HEK293 (cell line): ENCODE data around the gene URM1.
A peak's percentile ranks its signal among the peaks of the same experiment; 100 is the strongest.

Source experiments
- CTCF ChIP-seq: fragments of 450-650 bp; formaldehyde crosslinking; IDR thresholded peaks from 2 replicates; pipeline ENCODE4 v1.5.1; 2016; ENCODE audit warnings: missing biosample characterization, missing genetic modification characterization
- KLF7 ChIP-seq: fragments of 450-650 bp; formaldehyde crosslinking; IDR thresholded peaks from 2 replicates; pipeline ENCODE4 v1.5.1; 2016; ENCODE audit warnings: missing biosample characterization, missing genetic modification characterization, borderline replicate concordance
- PRDM2 ChIP-seq: fragments of 450-650 bp; formaldehyde crosslinking; IDR thresholded peaks from 2 replicates; pipeline ENCODE4 v1.5.1; 2016; ENCODE audit warnings: missing biosample characterization, missing genetic modification characterization, borderline replicate concordance
- REST ChIP-seq: fragments of 450-650 bp; formaldehyde crosslinking; IDR thresholded peaks from 2 replicates; pipeline ENCODE4 v1.5.1; 2016; ENCODE audit warnings: missing biosample characterization, missing genetic modification characterization
- SALL2 ChIP-seq: fragments of 450-650 bp; formaldehyde crosslinking; IDR thresholded peaks from 2 replicates; pipeline ENCODE4 v1.5.0; 2017; ENCODE audit warnings: missing biosample characterization, mild to moderate bottlenecking, missing genetic modification characterization, borderline replicate concordance
- SETDB1 ChIP-seq: IDR thresholded peaks from one replicate; pipeline ENCODE4 v1.6.1; 2017; ENCODE audit warnings: mild to moderate bottlenecking, low read length, moderate library complexity, mixed read lengths; ENCODE audit not compliant: insufficient read length
- ZBTB48 ChIP-seq: fragments of 450-650 bp; formaldehyde crosslinking; IDR thresholded peaks from 2 replicates; pipeline ENCODE4 v1.5.1; 2016; ENCODE audit warnings: missing biosample characterization, missing genetic modification characterization
- ZNF146 ChIP-seq: fragments of 450-650 bp; formaldehyde crosslinking; IDR thresholded peaks from 2 replicates; pipeline ENCODE4 v1.5.1; 2016; ENCODE audit warnings: missing biosample characterization, missing genetic modification characterization
- ZNF202 ChIP-seq: fragments of 450-650 bp; formaldehyde crosslinking; IDR thresholded peaks from 2 replicates; pipeline ENCODE4 v1.5.1; 2016; ENCODE audit warnings: missing biosample characterization, missing genetic modification characterization, borderline replicate concordance
- ZNF266 ChIP-seq: fragments of 450-650 bp; formaldehyde crosslinking; IDR thresholded peaks from 2 replicates; pipeline ENCODE4 v1.5.1; 2016; ENCODE audit warnings: missing biosample characterization, missing genetic modification characterization, low read depth
- ZNF280D ChIP-seq: fragments of 450-650 bp; formaldehyde crosslinking; IDR thresholded peaks from 2 replicates; pipeline ENCODE4 v1.5.1; 2016; ENCODE audit warnings: missing biosample characterization, missing genetic modification characterization
- ZNF335 ChIP-seq: fragments of 450-650 bp; formaldehyde crosslinking; conservative IDR thresholded peaks from 2 replicates; pipeline ENCODE4 v1.5.1; 2016; ENCODE audit warnings: missing biosample characterization, missing genetic modification characterization
- ZNF416 ChIP-seq: fragments of 450-650 bp; formaldehyde crosslinking; IDR thresholded peaks from 2 replicates; pipeline ENCODE4 v1.5.1; 2016; ENCODE audit warnings: missing biosample characterization, missing genetic modification characterization
- ZNF529 ChIP-seq: fragments of 450-650 bp; formaldehyde crosslinking; IDR thresholded peaks from 2 replicates; pipeline ENCODE4 v1.5.1; 2017; ENCODE audit warnings: missing genetic modification characterization, missing biosample characterization; ENCODE audit not compliant: insufficient replicate concordance
- ZNF555 ChIP-seq: fragments of 450-650 bp; formaldehyde crosslinking; conservative IDR thresholded peaks from 2 replicates; pipeline ENCODE4 v1.5.1; 2017; ENCODE audit warnings: missing biosample characterization, mild to moderate bottlenecking, missing genetic modification characterization, inconsistent platforms
- ZNF561 ChIP-seq: fragments of 450-650 bp; IDR thresholded peaks from 2 replicates; pipeline ENCODE4 v1.5.1; 2018; ENCODE audit warnings: missing biosample characterization, missing genetic modification characterization, borderline replicate concordance
- ZNF571 ChIP-seq: fragments of 450-650 bp; formaldehyde crosslinking; IDR thresholded peaks from 2 replicates; pipeline ENCODE4 v1.5.0; 2017; ENCODE audit warnings: missing biosample characterization, missing genetic modification characterization
- ZNF580 ChIP-seq: fragments of 450-650 bp; formaldehyde crosslinking; IDR thresholded peaks from 2 replicates; pipeline ENCODE4 v1.5.1; 2016; ENCODE audit warnings: missing biosample characterization, missing genetic modification characterization
- ZNF660 ChIP-seq: fragments of 450-650 bp; IDR thresholded peaks from 2 replicates; pipeline ENCODE4 v1.5.1; 2018; ENCODE audit warnings: missing biosample characterization, mild to moderate bottlenecking, missing genetic modification characterization
- ZNF664 ChIP-seq: fragments of 450-650 bp; formaldehyde crosslinking; IDR thresholded peaks from 2 replicates; pipeline ENCODE4 v1.5.1; 2016; ENCODE audit warnings: missing biosample characterization, missing genetic modification characterization
- ZNF692 ChIP-seq: fragments of 450-650 bp; formaldehyde crosslinking; IDR thresholded peaks from 2 replicates; pipeline ENCODE4 v1.5.1; 2016; ENCODE audit warnings: missing biosample characterization, missing genetic modification characterization
- ZNF768 ChIP-seq: fragments of 450-650 bp; formaldehyde crosslinking; IDR thresholded peaks from 2 replicates; pipeline ENCODE4 v1.5.1; 2018; ENCODE audit warnings: missing biosample characterization, mild to moderate bottlenecking, missing genetic modification characterization
- ZNF785 ChIP-seq: fragments of 450-650 bp; formaldehyde crosslinking; IDR thresholded peaks from 2 replicates; pipeline ENCODE4 v1.5.1; 2016; ENCODE audit warnings: missing biosample characterization, missing genetic modification characterization

Gene URM1

GRCh38 chr9:128420060-128420650 is 49.0 kb downstream of the URM1 start (continued):
- no peak for TF ChIP-seq PRDM2
- no peak for TF ChIP-seq ZNF555 (tag by site-specific recombination)
- peak; percentile 79 for TF ChIP-seq CTCF (tag by site-specific recombination)
- TF ChIP-seq ZNF580 (tag by site-specific recombination) = no peak
- TF ChIP-seq ZNF416 (tag by site-specific recombination) = no peak
- no peak for TF ChIP-seq SETDB1
- TF ChIP-seq ZNF280D (tag by site-specific recombination) = no peak
- no peak for TF ChIP-seq ZNF529 (tag by site-specific recombination)
- peak; percentile 43; the same call in 1 of the 2 replicates for TF ChIP-seq ZNF692 (tag by site-specific recombination)
- TF ChIP-seq ZNF571 (tag by site-specific recombination) = no peak
- no peak for TF ChIP-seq ZNF266 (tag by site-specific recombination)
- peak; percentile 61; the same call in 1 of the 2 replicates for TF ChIP-seq KLF7 (tag by site-specific recombination)
- TF ChIP-seq ZNF335 = peak; percentile 87
- TF ChIP-seq ZNF660 (tag by site-specific recombination) = 0 out of 2 replicates have a peak, but pooled peaks have one; percentile 35
- no peak for TF ChIP-seq ZNF664 (tag by site-specific recombination)
- TF ChIP-seq ZBTB48 (tag by site-specific recombination) = no peak
- peak; percentile 99 for TF ChIP-seq ZNF561 (tag by site-specific recombination)
- no peak for TF ChIP-seq ZNF768 (tag by site-specific recombination)
- no peak for TF ChIP-seq ZNF785 (tag by site-specific recombination)
- TF ChIP-seq SALL2 (tag by site-specific recombination) = no peak
- no peak for TF ChIP-seq ZNF146
- no peak for TF ChIP-seq REST (tag by site-specific recombination)
- TF ChIP-seq ZNF202 (tag by site-specific recombination) = no peak
